Upper lobe of right lung (tissue), 1 donor: ENCODE data around the gene PTPRZ1. TPM values are rescaled to one million over a fixed set of nuclear protein-coding genes. Genes with fewer than 3 reads are reported as not detected.

Experiments
- ATAC-seq: fragments of 200-7000 bp; cut with Tn5 transposase; one replicate; pipeline ENCODE4 v1.9.1; 2020; ENCODE audit warnings: mild to moderate bottlenecking, moderate library complexity
- DNase-seq: peaks from one replicate; pipeline ENCODE4 v3.0.0-alpha.2; 2020
- H3K27ac ChIP-seq: fragments of 200-600 bp; one replicate; pipeline ENCODE4 v1.8.0; 2022
- H3K27me3 ChIP-seq: fragments of 200-600 bp; one replicate; pipeline ENCODE4 v1.8.0; 2022; ENCODE audit warnings: mild to moderate bottlenecking
- H3K36me3 ChIP-seq: fragments of 200-600 bp; one replicate; pipeline ENCODE4 v1.8.0; 2022
- H3K4me1 ChIP-seq: fragments of 200-600 bp; one replicate; pipeline ENCODE4 v1.8.0; 2022
- H3K4me3 ChIP-seq: fragments of 200-600 bp; one replicate; pipeline ENCODE4 v1.8.0; 2022; ENCODE audit warnings: mild to moderate bottlenecking
- H3K9me3 ChIP-seq: fragments of 200-600 bp; one replicate; pipeline ENCODE4 v1.8.0; 2022
- intact Hi-C: fragments of 100-400 bp; cut with DNase I; formaldehyde crosslinking; loops from one replicate; pipeline ENCODE4 v1.11.0; 2022
- total RNA-seq: library from RNA; stranded (reverse); fragmentation: NEBNext Ultra II Directional; extraction: Animal tissue kit (Norgen Biotek cat#: 25700); gene quantifications from one replicate; pipeline ENCODE4 v1.2.1, GENCODE V29; 2021
- TF ChIP-seq, protein P1 (sequence below): fragments of 200-600 bp; IDR thresholded peaks from one replicate; pipeline ENCODE4 v1.8.0; 2022; ENCODE audit warnings: antibody characterized with exemption
- donor health status: DM: no; HTN: yes; CAD: no; lungs with severe emphysema.

PTPRZ1 gene
- total RNA-seq, 1 donor from 2014 or later: 3.6 TPM

DNA sequence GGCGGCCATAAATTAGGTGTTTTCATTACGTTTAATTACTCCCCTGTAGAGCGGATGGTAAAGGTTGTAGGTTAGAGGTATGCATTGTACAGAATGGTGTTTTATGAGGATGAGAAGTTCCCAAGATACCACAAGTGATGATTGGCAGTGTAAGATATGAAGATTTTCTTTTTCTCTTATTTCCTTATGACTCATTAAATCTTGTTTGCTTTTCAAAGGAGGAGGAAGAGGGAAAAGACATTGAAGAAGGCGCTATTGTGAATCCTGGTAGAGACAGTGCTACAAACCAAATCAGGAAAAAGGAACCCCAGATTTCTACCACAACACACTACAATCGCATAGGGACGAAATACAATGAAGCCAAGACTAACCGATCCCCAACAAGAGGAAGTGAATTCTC lies 137.2 kb downstream of the PTPRZ1 start:
- intact Hi-C loops: no loop called here
- TF ChIP-seq, protein P1, sequence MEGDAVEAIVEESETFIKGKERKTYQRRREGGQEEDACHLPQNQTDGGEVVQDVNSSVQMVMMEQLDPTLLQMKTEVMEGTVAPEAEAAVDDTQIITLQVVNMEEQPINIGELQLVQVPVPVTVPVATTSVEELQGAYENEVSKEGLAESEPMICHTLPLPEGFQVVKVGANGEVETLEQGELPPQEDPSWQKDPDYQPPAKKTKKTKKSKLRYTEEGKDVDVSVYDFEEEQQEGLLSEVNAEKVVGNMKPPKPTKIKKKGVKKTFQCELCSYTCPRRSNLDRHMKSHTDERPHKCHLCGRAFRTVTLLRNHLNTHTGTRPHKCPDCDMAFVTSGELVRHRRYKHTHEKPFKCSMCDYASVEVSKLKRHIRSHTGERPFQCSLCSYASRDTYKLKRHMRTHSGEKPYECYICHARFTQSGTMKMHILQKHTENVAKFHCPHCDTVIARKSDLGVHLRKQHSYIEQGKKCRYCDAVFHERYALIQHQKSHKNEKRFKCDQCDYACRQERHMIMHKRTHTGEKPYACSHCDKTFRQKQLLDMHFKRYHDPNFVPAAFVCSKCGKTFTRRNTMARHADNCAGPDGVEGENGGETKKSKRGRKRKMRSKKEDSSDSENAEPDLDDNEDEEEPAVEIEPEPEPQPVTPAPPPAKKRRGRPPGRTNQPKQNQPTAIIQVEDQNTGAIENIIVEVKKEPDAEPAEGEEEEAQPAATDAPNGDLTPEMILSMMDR: no peak
- H3K36me3 ChIP-seq: no peaks in the 10 kb centered on the region
- H3K27me3 ChIP-seq: no peaks in the 10 kb centered on the region
- H3K9me3 ChIP-seq: no peaks in the 10 kb centered on the region
- DNase-seq (no peak), ATAC-seq (no peak)
- no peaks in the 10 kb centered on the region for H3K4me1 ChIP-seq
- H3K4me3 ChIP-seq: no peak overlapping the region
- H3K27ac ChIP-seq: no peak overlapping the region

GRCh38 chr7:122013065-122013464 lies 140.1 kb downstream of the PTPRZ1 start:
- H3K9me3 ChIP-seq: no peaks in the 10 kb centered on the region
- H3K36me3 ChIP-seq: no peaks in the 10 kb centered on the region
- no peak overlapping the region for H3K27ac ChIP-seq
- intact Hi-C loops: no loop called here
- DNase-seq: no peak
- no peak for ATAC-seq
- H3K4me3 ChIP-seq: no peak overlapping the region
- TF ChIP-seq, protein P1: no peak
- H3K27me3 ChIP-seq: no peaks in the 10 kb centered on the region
- H3K4me1 ChIP-seq: no peaks in the 10 kb centered on the region

- TF ChIP-seq, protein P1: no peak
- Histone ChIP-seq H3K27me3 (no peaks in the 10 kb centered on the region), H3K4me1 (no peaks in the 10 kb centered on the region), H3K9me3 (no peaks in the 10 kb centered on the region), H3K27ac (no peak overlapping the region), H3K4me3 (no peak overlapping the region), H3K36me3 (no peaks in the 10 kb centered on the region)
- no peak for DNase-seq
- intact Hi-C loops: no loop called here
- no peak for ATAC-seq
These were observed 140.7 kb downstream of the PTPRZ1 start for GRCh38 chr7:122013630-122014029.

DNA sequence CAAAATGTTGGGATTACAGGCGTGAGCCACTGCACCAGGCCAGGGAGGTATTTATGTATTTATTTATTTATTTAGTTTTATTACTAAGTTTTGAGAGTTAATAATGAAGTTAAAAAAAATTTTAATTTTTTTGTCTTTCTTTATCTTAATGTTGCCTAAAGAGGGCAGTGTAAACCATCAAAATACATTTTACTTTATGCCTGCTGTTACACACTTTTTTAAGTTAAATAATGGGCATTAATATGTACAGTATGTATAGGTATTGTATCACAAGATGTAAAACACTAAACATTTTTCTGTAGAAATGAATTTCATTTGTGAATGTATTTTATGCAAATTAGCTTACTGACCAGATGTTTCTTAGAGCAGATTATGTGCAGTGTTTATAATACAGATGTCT lies 141.7 kb downstream of the PTPRZ1 start:
- H3K9me3 ChIP-seq: no peaks in the 10 kb centered on the region
- no peak overlapping the region for H3K27ac ChIP-seq
- no peaks in the 10 kb centered on the region for H3K4me1 ChIP-seq
- no peaks in the 10 kb centered on the region for H3K36me3 ChIP-seq
- intact Hi-C loops: no loop called here
- DNase-seq (no peak), ATAC-seq (no peak)
- no peaks in the 10 kb centered on the region for H3K27me3 ChIP-seq
- H3K4me3 ChIP-seq: no peak overlapping the region
- TF ChIP-seq, protein P1: no peak

- Histone ChIP-seq H3K36me3 (no peaks in the 10 kb centered on the region), H3K4me3 (no peak overlapping the region), H3K9me3 (no peaks in the 10 kb centered on the region), H3K27ac (no peak overlapping the region), H3K4me1 (no peaks in the 10 kb centered on the region), H3K27me3 (no peaks in the 10 kb centered on the region)
- DNase-seq (no peak), ATAC-seq (no peak)
- TF ChIP-seq, protein P1: no peak
- intact Hi-C loops: no loop called here
These were observed 145.1 kb downstream of the PTPRZ1 start for GRCh38 chr7:122018032-122018431.

DNA sequence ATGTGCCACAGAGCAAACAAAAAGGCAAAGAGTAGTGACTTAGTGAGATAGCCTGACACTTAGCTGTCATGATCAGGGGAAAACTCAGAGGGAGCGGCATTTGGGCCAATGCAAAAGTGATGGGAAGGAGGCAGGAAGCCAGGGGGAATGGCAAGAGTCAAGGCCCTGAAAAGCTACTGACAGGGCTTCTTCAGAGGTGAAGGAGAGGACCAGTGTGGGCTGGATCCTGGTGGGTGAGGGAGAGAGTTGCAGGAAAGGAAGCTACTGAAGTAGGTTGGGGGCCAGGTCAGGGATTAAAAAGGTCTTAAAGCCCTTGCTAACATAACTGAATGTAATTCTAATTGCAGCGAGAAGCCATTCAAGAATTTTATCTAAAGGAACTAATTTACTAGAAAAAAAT lies 154.1 kb downstream of the PTPRZ1 start:
- TF ChIP-seq, protein P1: no peak

More for the DNA sequence above, 154.1 kb downstream of the PTPRZ1 start:
- no peak overlapping the region for H3K27ac ChIP-seq
- no peaks in the 10 kb centered on the region for H3K36me3 ChIP-seq
- ATAC-seq: no peak
- H3K4me3 ChIP-seq: no peak overlapping the region
- no peaks in the 10 kb centered on the region for H3K9me3 ChIP-seq
- intact Hi-C loops: no loop called here
- H3K4me1 ChIP-seq: no peaks in the 10 kb centered on the region
- no peak for DNase-seq
- no peaks in the 10 kb centered on the region for H3K27me3 ChIP-seq
